ENCODE results near the gene LCP2. TPM values are rescaled to one million over a fixed set of nuclear protein-coding genes. Genes with fewer than 3 reads are reported as not detected.

The LCP2 gene
- polyA plus RNA-seq, 4 donors: 2.9 to 14.1 (median 7.8) TPM

- H3K36me3 ChIP-seq (ENCODE audit: control insufficient read depth in 3 of 3, insufficient read depth in 2 of 3, low read depth in 1 of 3, low read length in 3 of 3): no peaks in the 10 kb centered on the region
Observed at GRCh38 chr5:170338933-170339779, 41.6 kb upstream of the LCP2 start.

GRCh38 chr5:170338291-170338690 is 40.7 kb upstream of the LCP2 start:
- H3K27ac ChIP-seq (ENCODE audit: low read depth in 1 of 3, low read length in 2 of 3): no peak overlapping the region
- H3K27me3 ChIP-seq (ENCODE audit: control insufficient read depth in 3 of 3, insufficient read depth in 3 of 3, low read length in 3 of 3): no peaks in the 10 kb centered on the region
- DNase-seq (no peak), FAIRE-seq (no peak)
- peaks cover 0 to 2% of the 10 kb centered on the region in 2 donors for H3K9me3 ChIP-seq (ENCODE audit: control insufficient read depth in 2 of 2, insufficient read depth in 1 of 2, low read depth in 1 of 2, low read length in 1 of 2)
- H3K4me3 ChIP-seq (ENCODE audit: low read depth in 1 of 3, low read length in 3 of 3): no peak overlapping the region
- 68 to 71% (median 70%) methylated on average over 4 of the region's 4 CpGs for WGBS, 3 donors
- no peaks in the 10 kb centered on the region for H3K4me1 ChIP-seq (ENCODE audit: control insufficient read depth in 3 of 3, insufficient read depth in 2 of 3, low read depth in 1 of 3, low read length in 2 of 3)
- no peaks in the 10 kb centered on the region for H3K36me3 ChIP-seq (ENCODE audit: control insufficient read depth in 3 of 3, insufficient read depth in 2 of 3, low read depth in 1 of 3, low read length in 3 of 3)

More at GRCh38 chr5:170338933-170339779, 41.6 kb upstream of the LCP2 start:
- peaks cover 0 to 2% of the 10 kb centered on the region in 2 donors for H3K9me3 ChIP-seq (ENCODE audit: control insufficient read depth in 2 of 2, insufficient read depth in 1 of 2, low read depth in 1 of 2, low read length in 1 of 2)
- no peaks in the 10 kb centered on the region for H3K4me1 ChIP-seq (ENCODE audit: control insufficient read depth in 3 of 3, insufficient read depth in 2 of 3, low read depth in 1 of 3, low read length in 2 of 3)
- FAIRE-seq (no peak), DNase-seq (peak in 1 of 2 donors; percentile 33)
- H3K27ac ChIP-seq (ENCODE audit: low read depth in 1 of 3, low read length in 2 of 3): no peak overlapping the region
- no peak overlapping the region for H3K4me3 ChIP-seq (ENCODE audit: low read depth in 1 of 3, low read length in 3 of 3)
- H3K27me3 ChIP-seq (ENCODE audit: control insufficient read depth in 3 of 3, insufficient read depth in 3 of 3, low read length in 3 of 3): no peaks in the 10 kb centered on the region
- 69 to 89% (median 73%) methylated on average over 4 of the region's 4 CpGs for WGBS, 3 donors

GRCh38 chr5:170337045-170337733 is 39.6 kb upstream of the LCP2 start:
- no peak overlapping the region for H3K27ac ChIP-seq (ENCODE audit: low read depth in 1 of 3, low read length in 2 of 3)
- H3K4me1 ChIP-seq (ENCODE audit: control insufficient read depth in 3 of 3, insufficient read depth in 2 of 3, low read depth in 1 of 3, low read length in 2 of 3): peaks cover 0 to under 1% (median 0%) of the 10 kb centered on the region in 3 donors
- no peak overlapping the region for H3K4me3 ChIP-seq (ENCODE audit: low read depth in 1 of 3, low read length in 3 of 3)
- no peak for DNase-seq
- 65 to 77% (median 69%) methylated on average over 9 of the region's 9 CpGs for WGBS, 3 donors
- peaks cover 0 to 2% of the 10 kb centered on the region in 2 donors for H3K9me3 ChIP-seq (ENCODE audit: control insufficient read depth in 2 of 2, insufficient read depth in 1 of 2, low read depth in 1 of 2, low read length in 1 of 2)
- no peak for FAIRE-seq
- no peaks in the 10 kb centered on the region for H3K36me3 ChIP-seq (ENCODE audit: control insufficient read depth in 3 of 3, insufficient read depth in 2 of 3, low read depth in 1 of 3, low read length in 3 of 3)
- no peaks in the 10 kb centered on the region for H3K27me3 ChIP-seq (ENCODE audit: control insufficient read depth in 3 of 3, insufficient read depth in 3 of 3, low read length in 3 of 3)

- DNase-seq (peak in 1 of 2 donors; percentile 18), FAIRE-seq (no peak)
- Histone ChIP-seq H3K27me3 (ENCODE audit: control insufficient read depth in 3 of 3, insufficient read depth in 3 of 3, low read length in 3 of 3) (no peaks in the 10 kb centered on the region), H3K27ac (ENCODE audit: low read depth in 1 of 3, low read length in 2 of 3) (peak overlapping the region in 2 of 3 donors; percentile 7 to 37), H3K36me3 (ENCODE audit: control insufficient read depth in 3 of 3, insufficient read depth in 2 of 3, low read depth in 1 of 3, low read length in 3 of 3) (no peaks in the 10 kb centered on the region), H3K9me3 (ENCODE audit: control insufficient read depth in 2 of 2, insufficient read depth in 1 of 2, low read depth in 1 of 2, low read length in 1 of 2) (no peaks in the 10 kb centered on the region), H3K4me1 (ENCODE audit: control insufficient read depth in 3 of 3, insufficient read depth in 2 of 3, low read depth in 1 of 3, low read length in 2 of 3) (peaks cover 0 to 5% (median 3%) of the 10 kb centered on the region in 3 donors), H3K4me3 (ENCODE audit: low read depth in 1 of 3, low read length in 3 of 3) (no peak overlapping the region)
- 76 to 86% (median 84%) methylated on average over 6 of the region's 6 CpGs for WGBS, 3 donors
Observed at GRCh38 chr5:170336065-170336464, 38.5 kb upstream of the LCP2 start.

GRCh38 chr5:170334626-170335025 is 37.0 kb upstream of the LCP2 start:
- Histone ChIP-seq H3K27ac (ENCODE audit: low read depth in 1 of 3, low read length in 2 of 3) (no peak overlapping the region), H3K27me3 (ENCODE audit: control insufficient read depth in 3 of 3, insufficient read depth in 3 of 3, low read length in 3 of 3) (no peaks in the 10 kb centered on the region), H3K9me3 (ENCODE audit: control insufficient read depth in 2 of 2, insufficient read depth in 1 of 2, low read depth in 1 of 2, low read length in 1 of 2) (no peaks in the 10 kb centered on the region), H3K36me3 (ENCODE audit: control insufficient read depth in 3 of 3, insufficient read depth in 2 of 3, low read depth in 1 of 3, low read length in 3 of 3) (no peaks in the 10 kb centered on the region), H3K4me1 (ENCODE audit: control insufficient read depth in 3 of 3, insufficient read depth in 2 of 3, low read depth in 1 of 3, low read length in 2 of 3) (peaks cover 0 to 5% (median 3%) of the 10 kb centered on the region in 3 donors), H3K4me3 (ENCODE audit: low read depth in 1 of 3, low read length in 3 of 3) (no peak overlapping the region)
- FAIRE-seq (no peak), DNase-seq (no peak)
- 58 to 81% (median 75%) methylated on average over 5 of the region's 5 CpGs for WGBS, 3 donors

- DNase-seq (peak in 1 of 2 donors; percentile 54), FAIRE-seq (no peak)
- Histone ChIP-seq H3K27ac (ENCODE audit: low read depth in 1 of 3, low read length in 2 of 3) (peak overlapping the region in 2 of 3 donors; percentile 64 to 76), H3K27me3 (ENCODE audit: control insufficient read depth in 3 of 3, insufficient read depth in 3 of 3, low read length in 3 of 3) (no peaks in the 10 kb centered on the region), H3K4me1 (ENCODE audit: control insufficient read depth in 3 of 3, insufficient read depth in 2 of 3, low read depth in 1 of 3, low read length in 2 of 3) (peaks cover 0 to 5% (median 3%) of the 10 kb centered on the region in 3 donors), H3K36me3 (ENCODE audit: control insufficient read depth in 3 of 3, insufficient read depth in 2 of 3, low read depth in 1 of 3, low read length in 3 of 3) (no peaks in the 10 kb centered on the region), H3K4me3 (ENCODE audit: low read depth in 1 of 3, low read length in 3 of 3) (no peak overlapping the region), H3K9me3 (ENCODE audit: control insufficient read depth in 2 of 2, insufficient read depth in 1 of 2, low read depth in 1 of 2, low read length in 1 of 2) (no peaks in the 10 kb centered on the region)
- WGBS, 3 donors: 39 to 50% (median 49%) methylated on average over 11 of the region's 11 CpGs
Observed at GRCh38 chr5:170333161-170333910, 35.8 kb upstream of the LCP2 start.

GRCh38 chr5:170332058-170332457 is 34.5 kb upstream of the LCP2 start:
- Histone ChIP-seq H3K27ac (ENCODE audit: low read depth in 1 of 3, low read length in 2 of 3) (peak overlapping the region in 1 of 3 donors; percentile 62), H3K9me3 (ENCODE audit: control insufficient read depth in 2 of 2, insufficient read depth in 1 of 2, low read depth in 1 of 2, low read length in 1 of 2) (no peaks in the 10 kb centered on the region), H3K36me3 (ENCODE audit: control insufficient read depth in 3 of 3, insufficient read depth in 2 of 3, low read depth in 1 of 3, low read length in 3 of 3) (no peaks in the 10 kb centered on the region), H3K4me1 (ENCODE audit: control insufficient read depth in 3 of 3, insufficient read depth in 2 of 3, low read depth in 1 of 3, low read length in 2 of 3) (peaks cover 0 to 5% (median 3%) of the 10 kb centered on the region in 3 donors), H3K27me3 (ENCODE audit: control insufficient read depth in 3 of 3, insufficient read depth in 3 of 3, low read length in 3 of 3) (no peaks in the 10 kb centered on the region), H3K4me3 (ENCODE audit: low read depth in 1 of 3, low read length in 3 of 3) (no peak overlapping the region)
- no peak for DNase-seq
- FAIRE-seq: no peak
- WGBS, 3 donors: 59 to 85% (median 70%) methylated on average over 5 of the region's 5 CpGs

GRCh38 chr5:170330568-170331054 is 33.0 kb upstream of the LCP2 start:
- 65 to 79% (median 66%) methylated on average over 11 of the region's 11 CpGs for WGBS, 3 donors
- DNase-seq (no peak), FAIRE-seq (no peak)
- Histone ChIP-seq H3K4me1 (ENCODE audit: control insufficient read depth in 3 of 3, insufficient read depth in 2 of 3, low read depth in 1 of 3, low read length in 2 of 3) (peaks cover 0 to 5% (median 3%) of the 10 kb centered on the region in 3 donors), H3K27me3 (ENCODE audit: control insufficient read depth in 3 of 3, insufficient read depth in 3 of 3, low read length in 3 of 3) (no peaks in the 10 kb centered on the region), H3K27ac (ENCODE audit: low read depth in 1 of 3, low read length in 2 of 3) (peak overlapping the region in 2 of 3 donors; percentile 15 to 62), H3K4me3 (ENCODE audit: low read depth in 1 of 3, low read length in 3 of 3) (no peak overlapping the region), H3K36me3 (ENCODE audit: control insufficient read depth in 3 of 3, insufficient read depth in 2 of 3, low read depth in 1 of 3, low read length in 3 of 3) (no peaks in the 10 kb centered on the region), H3K9me3 (ENCODE audit: control insufficient read depth in 2 of 2, insufficient read depth in 1 of 2, low read depth in 1 of 2, low read length in 1 of 2) (no peaks in the 10 kb centered on the region)
